ENCODE data around the gene PAX8.

- no peak for TF ChIP-seq GATA2 (IDR thresholded peaks at IDR 0.05; ENCODE audit: low read depth, low read length)
- TF ChIP-seq GATA3 (IDR thresholded peaks at IDR 0.05; ENCODE audit: low read depth, low read length) = no peak
Measured at GRCh38 chr2:113215056-113215455, 63.7 kb downstream of the PAX8 start.
